MCF 10A (cell line): ENCODE measurements around the gene SENP7. TPM values are rescaled to one million over a fixed set of nuclear protein-coding genes. Genes with fewer than 3 reads are reported as not detected.

Source experiments
- BruUV-seq: library from RNA; stranded (reverse); fragments of 400-500 nt; replicated peaks from 2 replicates; lab custom pipeline; 2021; lab: Mats Ljungman, UMichigan
- CTCF ChIA-PET: fragments of 300-600 bp; sonication (Branson Sonifier 250); formaldehyde crosslinking; extraction: SDS; loops from one replicate; lab custom pipeline; 2021; ENCODE audit warnings: antibody characterized with exemption, inconsistent platforms; lab: Yijun Ruan, JAX
- POLR2A ChIA-PET: fragments of 300-600, 350-650 bp; sonication (Branson Sonifier 250); formaldehyde crosslinking; extraction: SDS; loops from one replicate; lab custom pipeline; 2020; ENCODE audit warnings: antibody characterized with exemption, inconsistent platforms; lab: Yijun Ruan, JAX
- DNase-seq: peaks from one replicate; pipeline ENCODE4 v3.0.0-alpha.2; 2018; ENCODE audit not compliant: unreplicated experiment
- H3K27ac Mint-ChIP-seq: one replicate; pipeline ENCODE4 v1.8.0; 2022; ENCODE audit warnings: mild to moderate bottlenecking, low read depth, mixed read lengths; ENCODE audit not compliant: unreplicated experiment
- H3K27me3 Mint-ChIP-seq: one replicate; pipeline ENCODE4 v1.8.0; 2022; ENCODE audit warnings: mixed read lengths; ENCODE audit not compliant: insufficient read depth, unreplicated experiment
- H3K36me3 Mint-ChIP-seq: one replicate; pipeline ENCODE4 v1.8.0; 2022; ENCODE audit warnings: mild to moderate bottlenecking, moderate library complexity, mixed read lengths; ENCODE audit not compliant: insufficient read depth, unreplicated experiment
- H3K4me1 Mint-ChIP-seq: one replicate; pipeline ENCODE4 v1.8.0; 2022; ENCODE audit warnings: mixed read lengths; ENCODE audit not compliant: insufficient read depth, unreplicated experiment
- H3K4me3 Mint-ChIP-seq: one replicate; pipeline ENCODE4 v1.8.0; 2022; ENCODE audit warnings: mild to moderate bottlenecking, moderate library complexity, mixed read lengths; ENCODE audit not compliant: unreplicated experiment
- H3K9me3 Mint-ChIP-seq: one replicate; pipeline ENCODE4 v1.8.0; 2022; ENCODE audit warnings: mixed read lengths; ENCODE audit not compliant: unreplicated experiment
- intact Hi-C: fragments of 100-400 bp; cut with micrococcal nuclease; formaldehyde crosslinking; loops from 2 replicates; pipeline ENCODE4 v1.14.1; 2022
- total RNA-seq: library from RNA; stranded (reverse); gene quantifications from 2 replicates; pipeline ENCODE4 v1.2.3, GENCODE V29; 2022
- TF ChIP-seq, protein P1 (sequence below): fragments of 200-600 bp; IDR thresholded peaks from one replicate; pipeline ENCODE4 v1.8.0; 2022; ENCODE audit warnings: antibody characterized with exemption, mild to moderate bottlenecking; ENCODE audit not compliant: unreplicated experiment

SENP7 gene
- total RNA-seq, 1 experiment from 2014 or later: 11.9 TPM

DNA sequence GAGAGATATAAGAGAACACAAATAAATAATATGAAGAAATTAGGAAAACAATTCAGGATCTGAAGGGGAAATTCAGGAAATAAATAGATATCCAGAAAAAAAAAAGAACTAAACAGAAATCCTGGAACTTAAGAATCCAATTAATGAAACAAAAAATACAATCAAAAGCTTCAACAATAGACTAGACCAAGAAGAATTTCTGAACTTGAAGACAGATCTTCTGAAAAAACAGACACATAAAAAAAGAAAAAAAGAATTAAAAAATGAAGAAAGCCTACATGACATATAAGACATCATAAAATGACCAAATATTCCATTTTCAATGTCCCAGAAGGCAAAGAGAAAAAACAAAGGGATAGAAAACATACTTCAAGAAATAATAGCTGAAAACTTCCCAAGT, 124.3 kb downstream of the SENP7 start:
- intact Hi-C loops: loop anchor here (10.0 kb wide), 1 partner anchor 184 kb away; no protein-coding TSS in a partner anchor
- Mint-ChIP-seq H3K27me3 (no peaks in the 10 kb centered on the region), H3K36me3 (peaks cover 13% of the 10 kb centered on the region), H3K27ac (no peak overlapping the region), H3K4me1 (no peaks in the 10 kb centered on the region), H3K4me3 (no peak overlapping the region), H3K9me3 (peaks cover 9% of the 10 kb centered on the region)
- ChIA-PET POLR2A (interaction anchor here (0.6 kb wide), 1 partner anchor 44 kb away, joined by 3 read pairs; no protein-coding TSS in a partner anchor), CTCF (no interaction called here)
- no peak for DNase-seq
- TF ChIP-seq, protein P1, sequence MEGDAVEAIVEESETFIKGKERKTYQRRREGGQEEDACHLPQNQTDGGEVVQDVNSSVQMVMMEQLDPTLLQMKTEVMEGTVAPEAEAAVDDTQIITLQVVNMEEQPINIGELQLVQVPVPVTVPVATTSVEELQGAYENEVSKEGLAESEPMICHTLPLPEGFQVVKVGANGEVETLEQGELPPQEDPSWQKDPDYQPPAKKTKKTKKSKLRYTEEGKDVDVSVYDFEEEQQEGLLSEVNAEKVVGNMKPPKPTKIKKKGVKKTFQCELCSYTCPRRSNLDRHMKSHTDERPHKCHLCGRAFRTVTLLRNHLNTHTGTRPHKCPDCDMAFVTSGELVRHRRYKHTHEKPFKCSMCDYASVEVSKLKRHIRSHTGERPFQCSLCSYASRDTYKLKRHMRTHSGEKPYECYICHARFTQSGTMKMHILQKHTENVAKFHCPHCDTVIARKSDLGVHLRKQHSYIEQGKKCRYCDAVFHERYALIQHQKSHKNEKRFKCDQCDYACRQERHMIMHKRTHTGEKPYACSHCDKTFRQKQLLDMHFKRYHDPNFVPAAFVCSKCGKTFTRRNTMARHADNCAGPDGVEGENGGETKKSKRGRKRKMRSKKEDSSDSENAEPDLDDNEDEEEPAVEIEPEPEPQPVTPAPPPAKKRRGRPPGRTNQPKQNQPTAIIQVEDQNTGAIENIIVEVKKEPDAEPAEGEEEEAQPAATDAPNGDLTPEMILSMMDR: no peak
- no TSS peak for BruUV-seq

DNA sequence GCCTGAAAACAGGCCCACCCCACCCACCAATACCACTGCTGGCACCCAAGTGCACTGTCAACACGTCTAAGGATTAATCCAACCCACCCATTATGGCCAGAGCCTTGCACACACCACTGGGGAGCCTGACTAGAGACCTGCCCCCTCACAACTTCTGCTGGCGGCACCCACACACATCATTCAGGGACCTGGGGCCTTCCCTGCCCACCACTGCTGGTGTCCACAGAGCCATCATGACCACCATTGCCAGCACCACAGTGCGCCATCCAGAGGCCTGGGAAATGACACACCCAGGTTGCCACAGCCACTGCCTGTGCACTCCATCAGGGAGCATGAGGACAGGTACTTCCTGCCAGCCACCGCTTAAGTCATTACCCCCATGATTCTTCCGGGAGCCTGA, 125.7 kb downstream of the SENP7 start:
- TF ChIP-seq, protein P1: no peak
- ChIA-PET CTCF (no interaction called here), POLR2A (no interaction called here)
- H3K4me3 Mint-ChIP-seq: no peak overlapping the region
- DNase-seq: no peak
- no TSS peak for BruUV-seq
- H3K27me3 Mint-ChIP-seq: no peaks in the 10 kb centered on the region
- intact Hi-C loops: loop anchor here (10.0 kb wide), 1 partner anchor 183 kb away; no protein-coding TSS in a partner anchor
- no peaks in the 10 kb centered on the region for H3K4me1 Mint-ChIP-seq
- peaks cover 8% of the 10 kb centered on the region for H3K9me3 Mint-ChIP-seq
- peaks cover 13% of the 10 kb centered on the region for H3K36me3 Mint-ChIP-seq
- no peak overlapping the region for H3K27ac Mint-ChIP-seq

DNA sequence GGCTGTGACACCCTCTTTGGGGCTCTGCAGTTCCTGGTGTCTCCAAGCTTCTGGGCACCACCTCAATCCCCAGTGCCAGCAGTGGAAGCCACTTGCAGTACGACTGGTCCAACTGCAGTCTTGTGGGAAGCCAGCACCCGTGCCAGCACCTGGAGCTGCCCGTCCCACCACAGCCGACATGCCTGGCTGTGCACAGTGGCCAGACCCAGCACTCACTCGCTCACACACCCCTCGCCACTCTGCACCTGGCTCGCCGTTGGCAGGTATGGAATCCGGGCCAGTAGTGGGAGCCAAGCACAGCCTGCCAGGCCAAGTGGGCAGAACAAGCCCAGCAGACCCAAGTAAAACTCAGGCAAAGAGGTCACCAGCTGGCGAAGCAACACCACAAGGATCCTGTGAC, 128.6 kb downstream of the SENP7 start:
- Mint-ChIP-seq H3K4me3 (no peak overlapping the region), H3K27me3 (no peaks in the 10 kb centered on the region), H3K9me3 (peaks cover 6% of the 10 kb centered on the region), H3K4me1 (no peaks in the 10 kb centered on the region), H3K27ac (no peak overlapping the region), H3K36me3 (peaks cover 7% of the 10 kb centered on the region)
- no TSS peak for BruUV-seq
- no peak for DNase-seq
- ChIA-PET POLR2A (no interaction called here), CTCF (interaction anchor here (0.8 to 0.9 kb wide), 2 partner anchors 11 to 23 kb away, joined by 3 read pairs; no protein-coding TSS in a partner anchor)
- intact Hi-C loops: loop anchor here (5.0 to 10.0 kb wide), 3 partner anchors 180 to 562 kb away; no protein-coding TSS in a partner anchor
- TF ChIP-seq, protein P1: no peak

DNA sequence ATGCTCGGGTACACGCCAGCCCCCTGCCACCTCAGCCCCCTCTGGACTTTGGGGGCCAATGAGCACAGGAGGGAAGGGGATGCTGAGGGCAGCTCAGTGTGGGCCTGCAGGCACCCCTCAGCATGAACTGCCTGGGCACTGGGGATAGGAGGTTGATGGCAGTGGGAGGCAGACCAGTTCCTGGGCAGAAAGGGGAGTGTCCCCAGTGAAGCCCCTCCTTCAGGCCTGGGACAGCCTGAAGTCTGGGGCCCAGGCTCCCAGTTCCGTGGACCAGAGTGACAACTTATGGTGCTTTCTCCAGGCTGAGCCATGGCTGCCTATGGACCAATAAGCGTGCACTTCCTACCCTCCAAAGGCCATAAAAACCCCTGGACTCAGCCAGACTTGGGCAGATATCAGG, 129.4 kb downstream of the SENP7 start:
- Mint-ChIP-seq H3K27ac (no peak overlapping the region), H3K4me1 (no peaks in the 10 kb centered on the region), H3K27me3 (no peaks in the 10 kb centered on the region), H3K36me3 (peaks cover 7% of the 10 kb centered on the region), H3K4me3 (no peak overlapping the region), H3K9me3 (peaks cover under 1% of the 10 kb centered on the region)
- intact Hi-C loops: loop anchor here (5.0 to 10.0 kb wide), 3 partner anchors 179 to 561 kb away; no protein-coding TSS in a partner anchor
- ChIA-PET CTCF (interaction anchor here (0.6 to 0.9 kb wide), 2 partner anchors 9 to 11 kb away, joined by 3 read pairs; no protein-coding TSS in a partner anchor), POLR2A (interaction anchor here (0.7 kb wide), 1 partner anchor 16 kb away, joined by 3 read pairs; no protein-coding TSS in a partner anchor)
- no TSS peak for BruUV-seq
- TF ChIP-seq, protein P1: no peak
- DNase-seq: no peak
